ENCODE results near the gene KLHL14. TPM values are rescaled to one million over a fixed set of nuclear protein-coding genes. Genes with fewer than 3 reads are reported as not detected.

The KLHL14 gene
- total and polyA plus RNA-seq, 10 of the 15 experiments (the other 5 are each of a cell fraction or from before 2014, with no cell fraction given), result 0.03 to 0.05 TPM; not detected in 8

- H3K27me3 ChIP-seq (replicated peaks in 1 of 2; ENCODE audit: control insufficient read depth in 2 of 2, insufficient read depth in 2 of 2, low read length in 1 of 2), result no peaks in the 10 kb centered on the region
- H2AFZ ChIP-seq (ENCODE audit: control insufficient read depth, low read depth, low read length), result no peak overlapping the region
- no peak for ATAC-seq
- CTCF ChIA-PET, result interaction anchor here (1.2 kb wide), 1 partner anchor 9 kb away, joined by 4 read pairs; no protein-coding TSS in a partner anchor
- no peak for FAIRE-seq
- no peaks in the 10 kb centered on the region for H3K4me1 ChIP-seq (ENCODE audit: control insufficient read depth, insufficient read depth, low read length)
- POLR2A ChIA-PET, result no interaction called here
- no peaks in the 10 kb centered on the region for H3K9me3 ChIP-seq (replicated peaks; ENCODE audit: control insufficient read depth, insufficient read depth, low read length)
- intact Hi-C loops (cut with micrococcal nuclease; ENCODE audit: unreplicated experiment) (no loop called here), in situ Hi-C loops (cut with MboI) (no loop called here)
- DNase-seq (ENCODE audit: low read depth, low spot score), result no peak
- H3K9ac ChIP-seq (ENCODE audit: control insufficient read depth, insufficient read depth, low read length), result no peak overlapping the region
- no TSS peak for BruUV-seq (replicated peaks)
- no peak overlapping the region for H3K4me3 ChIP-seq
- no peaks in the 10 kb centered on the region for H4K20me1 ChIP-seq (ENCODE audit: control insufficient read depth, insufficient read depth)
- H3K36me3 ChIP-seq (ENCODE audit: control insufficient read depth in 2 of 2, insufficient read depth in 2 of 2, low read length in 1 of 2), result no peaks in the 10 kb centered on the region
- no peaks in the 10 kb centered on the region for H3K79me2 ChIP-seq (ENCODE audit: control insufficient read depth, insufficient read depth, low read length)
- WGBS (ENCODE audit: insufficient coverage, insufficient replicate concordance, low lambda C conversion rate, missing lambda C conversion rate), result 37% methylated on average over 1 of the region's 1 CpG
- no peak overlapping the region for H3K4me2 ChIP-seq (ENCODE audit: control insufficient read depth, insufficient read depth)
- H3K27ac ChIP-seq (ENCODE audit: control insufficient read depth, insufficient read depth), result no peak overlapping the region
- RAD21 ChIA-PET (ENCODE audit: unreplicated experiment), result no interaction called here
- SMC1A ChIA-PET (ENCODE audit: uncharacterized antibody, unreplicated experiment), result no interaction called here
- TF ChIP-seq GABPA (IDR thresholded peaks at IDR 0.05; ENCODE audit: low read depth) (no peak), MXI1 (IDR thresholded peaks at IDR 0.05; ENCODE audit: low read depth, low read length) (no peak), RAD21 (IDR thresholded peaks at IDR 0.05; ENCODE audit: insufficient read depth, low read depth, low read length) (no peak), HDGF (IDR thresholded peaks at IDR 0.05) (no peak), BRCA1 (IDR thresholded peaks at IDR 0.05; ENCODE audit: low read depth, low read length) (no peak), CREM (IDR thresholded peaks at IDR 0.05; ENCODE audit: low read depth) (no peak), EGR1 (IDR thresholded peaks at IDR 0.05; ENCODE audit: borderline replicate concordance in 1 of 2, low read depth in 2 of 2, low read length in 2 of 2) (no peak), NFYA (IDR thresholded peaks at IDR 0.05; ENCODE audit: borderline replicate concordance, low read depth, low read length) (no peak)
- TF ChIP-seq, protein P1, sequence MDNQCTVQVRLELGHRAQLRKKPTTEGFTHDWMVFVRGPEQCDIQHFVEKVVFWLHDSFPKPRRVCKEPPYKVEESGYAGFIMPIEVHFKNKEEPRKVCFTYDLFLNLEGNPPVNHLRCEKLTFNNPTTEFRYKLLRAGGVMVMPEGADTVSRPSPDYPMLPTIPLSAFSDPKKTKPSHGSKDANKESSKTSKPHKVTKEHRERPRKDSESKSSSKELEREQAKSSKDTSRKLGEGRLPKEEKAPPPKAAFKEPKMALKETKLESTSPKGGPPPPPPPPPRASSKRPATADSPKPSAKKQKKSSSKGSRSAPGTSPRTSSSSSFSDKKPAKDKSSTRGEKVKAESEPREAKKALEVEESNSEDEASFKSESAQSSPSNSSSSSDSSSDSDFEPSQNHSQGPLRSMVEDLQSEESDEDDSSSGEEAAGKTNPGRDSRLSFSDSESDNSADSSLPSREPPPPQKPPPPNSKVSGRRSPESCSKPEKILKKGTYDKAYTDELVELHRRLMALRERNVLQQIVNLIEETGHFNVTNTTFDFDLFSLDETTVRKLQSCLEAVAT (IDR thresholded peaks at IDR 0.05), result no peak
Observed at GRCh38 chr18:32684096-32684495, 88.7 kb downstream of the KLHL14 start.

Measured in GM12878 (cell line).